Caco-2 (cell line): ENCODE measurements around the gene ELL. TPM values are rescaled to one million over a fixed set of nuclear protein-coding genes. Genes with fewer than 3 reads are reported as not detected.

Source experiments
- BruUV-seq: library from RNA; stranded (reverse); fragments of 400-500 nt; replicated peaks from 2 replicates; lab custom pipeline; 2021; lab: Mats Ljungman, UMichigan
- CTCF ChIA-PET: fragments of 300-600 bp; sonication (Branson Sonifier 250); formaldehyde crosslinking; loops from one replicate; lab custom pipeline; 2022; ENCODE audit warnings: antibody characterized with exemption; lab: Charles Lee
- POLR2A ChIA-PET: fragments of 300-600 bp; sonication (Branson Sonifier 250); formaldehyde crosslinking; loops from one replicate; lab custom pipeline; 2022; ENCODE audit warnings: antibody characterized with exemption; lab: Charles Lee
- DNase-seq, 2 experiments: peaks; one replicate each; pipeline versions ENCODE4 v3.0.0 to v3.0.0-alpha.2; 2020 to 2022
- H3K27me3 ChIP-seq: replicated peaks from 2 replicates; pipeline ENCODE4 v1.6.0; 2011; ENCODE audit warnings: low read length; ENCODE audit not compliant: control insufficient read depth, insufficient read depth
- H3K36me3 ChIP-seq: 2 replicates; pipeline ENCODE4 v1.5.1; 2011; ENCODE audit warnings: low read length; ENCODE audit not compliant: control insufficient read depth, insufficient read depth
- H3K4me1 ChIP-seq: fragments of 250-450 bp; sonication (Bioruptor Pico); 2 replicates; pipeline ENCODE4 v1.5.1; 2020; ENCODE audit warnings: mild to moderate bottlenecking
- H3K4me3 ChIP-seq: 2 replicates; pipeline ENCODE4 v1.5.1; 2011; ENCODE audit warnings: low read depth, mild to moderate bottlenecking, control low read depth, low read length
- H3K9me3 ChIP-seq: fragments of 250-450 bp; sonication (Bioruptor Pico); 2 replicates; pipeline ENCODE4 v1.5.1; 2020; ENCODE audit warnings: mild to moderate bottlenecking, moderate library complexity
- H3K27ac Mint-ChIP-seq: one replicate; pipeline ENCODE4 v1.8.0; 2022; ENCODE audit warnings: mixed read lengths; ENCODE audit not compliant: unreplicated experiment
- H3K27me3 Mint-ChIP-seq: one replicate; pipeline ENCODE4 v1.8.0; 2022; ENCODE audit warnings: mixed read lengths; ENCODE audit not compliant: insufficient read depth, unreplicated experiment
- H3K36me3 Mint-ChIP-seq: one replicate; pipeline ENCODE4 v1.8.0; 2022; ENCODE audit warnings: mild to moderate bottlenecking, mixed read lengths; ENCODE audit not compliant: insufficient read depth, unreplicated experiment
- H3K4me1 Mint-ChIP-seq: one replicate; pipeline ENCODE4 v1.8.0; 2022; ENCODE audit warnings: low read depth, mixed read lengths; ENCODE audit not compliant: unreplicated experiment
- H3K4me3 Mint-ChIP-seq: one replicate; pipeline ENCODE4 v1.8.0; 2022; ENCODE audit warnings: mild to moderate bottlenecking, moderate library complexity, mixed read lengths; ENCODE audit not compliant: unreplicated experiment
- H3K9me3 Mint-ChIP-seq: one replicate; pipeline ENCODE4 v1.8.0; 2022; ENCODE audit warnings: mixed read lengths; ENCODE audit not compliant: unreplicated experiment
- intact Hi-C: fragments of 100-400 bp; cut with micrococcal nuclease; formaldehyde crosslinking; loops from one replicate; pipeline ENCODE4 v1.10.0; 2022; ENCODE audit not compliant: unreplicated experiment
- total RNA-seq: library from RNA; stranded (reverse); gene quantifications from 2 replicates; pipeline ENCODE4 v1.2.3, GENCODE V29; 2022
- TF ChIP-seq, protein P1 (sequence below), 2 experiments: fragments of 200-600 bp in 1 of 2; IDR thresholded peaks; 1 replicate in 1 of 2; 2 replicates in 1 of 2; pipeline versions ENCODE4 v1.5.1 to v1.8.0; 2011 to 2022; ENCODE audit warnings: antibody characterized with exemption in 1 of 2, control low read depth in 1 of 2, inconsistent platforms in 1 of 2, low read depth in 1 of 2, low read length in 1 of 2, mild to moderate bottlenecking in 1 of 2, moderate library complexity in 1 of 2; ENCODE audit not compliant: insufficient read depth in 1 of 2, severe bottlenecking in 1 of 2, unreplicated experiment in 1 of 2

Gene ELL
- total RNA-seq, 1 experiment from 2014 or later: 12.1 TPM

- H3K9me3 Mint-ChIP-seq: no peaks in the 10 kb centered on the region
- no peaks in the 10 kb centered on the region for H3K27me3 Mint-ChIP-seq
- Histone ChIP-seq H3K27me3 (no peaks in the 10 kb centered on the region), H3K4me3 (no peak overlapping the region), H3K9me3 (no peaks in the 10 kb centered on the region), H3K36me3 (peaks cover 4% of the 10 kb centered on the region), H3K4me1 (peaks cover 28% of the 10 kb centered on the region)
- no peaks in the 10 kb centered on the region for H3K4me1 Mint-ChIP-seq
- TF ChIP-seq, protein P1, sequence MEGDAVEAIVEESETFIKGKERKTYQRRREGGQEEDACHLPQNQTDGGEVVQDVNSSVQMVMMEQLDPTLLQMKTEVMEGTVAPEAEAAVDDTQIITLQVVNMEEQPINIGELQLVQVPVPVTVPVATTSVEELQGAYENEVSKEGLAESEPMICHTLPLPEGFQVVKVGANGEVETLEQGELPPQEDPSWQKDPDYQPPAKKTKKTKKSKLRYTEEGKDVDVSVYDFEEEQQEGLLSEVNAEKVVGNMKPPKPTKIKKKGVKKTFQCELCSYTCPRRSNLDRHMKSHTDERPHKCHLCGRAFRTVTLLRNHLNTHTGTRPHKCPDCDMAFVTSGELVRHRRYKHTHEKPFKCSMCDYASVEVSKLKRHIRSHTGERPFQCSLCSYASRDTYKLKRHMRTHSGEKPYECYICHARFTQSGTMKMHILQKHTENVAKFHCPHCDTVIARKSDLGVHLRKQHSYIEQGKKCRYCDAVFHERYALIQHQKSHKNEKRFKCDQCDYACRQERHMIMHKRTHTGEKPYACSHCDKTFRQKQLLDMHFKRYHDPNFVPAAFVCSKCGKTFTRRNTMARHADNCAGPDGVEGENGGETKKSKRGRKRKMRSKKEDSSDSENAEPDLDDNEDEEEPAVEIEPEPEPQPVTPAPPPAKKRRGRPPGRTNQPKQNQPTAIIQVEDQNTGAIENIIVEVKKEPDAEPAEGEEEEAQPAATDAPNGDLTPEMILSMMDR (IDR thresholded peaks at IDR 0.05; ENCODE audit: insufficient read depth in 1 of 2, low read depth in 1 of 2, low read length in 1 of 2, severe bottlenecking in 1 of 2, unreplicated experiment in 1 of 2): no peak
- POLR2A ChIA-PET: interaction anchor here (0.6 kb wide), 1 partner anchor 180 kb away, joined by 3 read pairs; no protein-coding TSS in a partner anchor
- H3K36me3 Mint-ChIP-seq: peaks cover 10% of the 10 kb centered on the region
- BruUV-seq: no TSS peak
- CTCF ChIA-PET: interaction anchor here (0.6 to 2.4 kb wide), 10 partner anchors 10 to 458 kb away, joined by 3 to 19 read pairs (median 4); partner anchors contain the start of gene COPE
- no peak for DNase-seq
- no peak overlapping the region for H3K4me3 Mint-ChIP-seq
- intact Hi-C loops: loop anchor here (10.0 kb wide), 1 partner anchor 123 kb away; the partner anchor contains the start of gene REX1BD
- peak overlapping the region; percentile 71 for H3K27ac Mint-ChIP-seq
Observed at GRCh38 chr19:18461471-18461870, 60.4 kb downstream of the ELL start.

GRCh38 chr19:18460900-18461299 is 61.0 kb downstream of the ELL start:
- Histone ChIP-seq H3K4me1 (peaks cover 28% of the 10 kb centered on the region), H3K4me3 (no peak overlapping the region), H3K9me3 (no peaks in the 10 kb centered on the region), H3K36me3 (peaks cover 4% of the 10 kb centered on the region), H3K27me3 (no peaks in the 10 kb centered on the region)
- DNase-seq: no peak
- Mint-ChIP-seq H3K36me3 (peaks cover 15% of the 10 kb centered on the region), H3K27me3 (no peaks in the 10 kb centered on the region), H3K9me3 (no peaks in the 10 kb centered on the region), H3K4me3 (no peak overlapping the region), H3K4me1 (no peaks in the 10 kb centered on the region), H3K27ac (peak overlapping the region; percentile 75)
- CTCF ChIA-PET: interaction anchor here (1.2 to 1.6 kb wide), 2 partner anchors 10 to 22 kb away, joined by 4 to 10 read pairs; no protein-coding TSS in a partner anchor
- BruUV-seq: no TSS peak
- TF ChIP-seq, protein P1 (IDR thresholded peaks at IDR 0.05; ENCODE audit: insufficient read depth in 1 of 2, low read depth in 1 of 2, low read length in 1 of 2, severe bottlenecking in 1 of 2, unreplicated experiment in 1 of 2): no peak
- POLR2A ChIA-PET: no interaction called here
- intact Hi-C loops: loop anchor here (10.0 kb wide), 1 partner anchor 124 kb away; the partner anchor contains the start of gene REX1BD

- ChIA-PET CTCF (no interaction called here), POLR2A (no interaction called here)
- no peaks in the 10 kb centered on the region for H3K27me3 Mint-ChIP-seq
- no peak overlapping the region for H3K4me3 ChIP-seq
- H3K4me1 Mint-ChIP-seq: peaks cover 4% of the 10 kb centered on the region
- DNase-seq: no peak
- peak overlapping the region; percentile 51 for H3K27ac Mint-ChIP-seq
- H3K4me1 ChIP-seq: peaks cover 28% of the 10 kb centered on the region
- H3K27me3 ChIP-seq: no peaks in the 10 kb centered on the region
- no peaks in the 10 kb centered on the region for H3K9me3 ChIP-seq
- no TSS peak for BruUV-seq
- H3K9me3 Mint-ChIP-seq: no peaks in the 10 kb centered on the region
- peaks cover 24% of the 10 kb centered on the region for H3K36me3 Mint-ChIP-seq
- H3K36me3 ChIP-seq: peaks cover 4% of the 10 kb centered on the region
- H3K4me3 Mint-ChIP-seq: no peak overlapping the region
- intact Hi-C loops: no loop called here
- TF ChIP-seq, protein P1 (IDR thresholded peaks at IDR 0.05; ENCODE audit: insufficient read depth in 1 of 2, low read depth in 1 of 2, low read length in 1 of 2, severe bottlenecking in 1 of 2, unreplicated experiment in 1 of 2): no peak
Observed at GRCh38 chr19:18457483-18458331, 64.2 kb downstream of the ELL start.
